NCI-H2196 (cell line): Measurements from ENCODE around the gene RGS14.
A peak's percentile ranks its signal among the peaks of the same experiment; 100 is the strongest.
"Not testable (repeated sequence)": the region's sequence is repeated elsewhere in the genome, so short reads cannot be mapped to it uniquely, and the experiment has no call there.

Experiments used
- DNase-seq: peaks from one replicate; lab custom pipeline; 2025; ENCODE audit not compliant: unreplicated experiment; lab: John Stamatoyannopoulos, UW

The RGS14 gene

GRCh38 chr5:177344891-177345290 lies 12.8 kb upstream of the RGS14 start:
- no peak for DNase-seq

DNA sequence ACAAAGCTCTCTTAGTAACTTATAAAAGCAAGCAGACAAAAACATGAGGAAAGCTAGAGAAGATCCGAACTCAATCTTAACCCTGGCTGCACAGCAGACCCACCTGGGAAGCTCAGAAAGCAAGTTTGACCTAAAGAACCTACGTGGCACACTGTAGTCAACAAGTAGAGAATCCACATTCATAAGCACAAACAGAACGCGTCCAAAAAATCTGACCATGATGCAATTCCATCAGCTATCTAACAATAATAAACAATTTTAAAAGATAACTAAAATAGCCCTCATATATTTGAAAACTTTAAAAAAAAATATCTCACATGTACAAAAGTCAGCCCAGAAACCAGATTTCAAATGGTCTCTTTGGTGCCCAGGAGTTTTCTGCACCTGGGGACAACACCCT lies 10.9 kb upstream of the RGS14 start:
- no peak for DNase-seq

DNA sequence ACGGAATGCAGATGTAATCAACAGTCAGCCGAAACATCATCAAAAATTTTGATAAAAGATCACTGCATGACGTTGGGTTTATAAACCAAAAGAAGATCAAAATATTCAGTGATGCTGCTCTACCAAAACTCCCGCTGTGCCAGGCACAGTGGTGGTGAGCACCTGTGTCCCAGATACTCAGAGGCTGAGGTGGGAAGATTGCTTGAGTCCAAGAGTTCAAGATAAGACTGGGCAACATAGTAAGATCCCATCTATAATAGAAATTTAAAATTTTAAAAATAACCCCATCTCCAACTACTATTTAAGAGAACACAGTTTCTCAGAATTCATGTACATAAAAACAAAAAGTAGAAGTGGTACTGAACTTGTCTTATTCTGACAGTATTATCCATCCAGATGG lies 10.0 kb upstream of the RGS14 start:
- no peak for DNase-seq

DNA sequence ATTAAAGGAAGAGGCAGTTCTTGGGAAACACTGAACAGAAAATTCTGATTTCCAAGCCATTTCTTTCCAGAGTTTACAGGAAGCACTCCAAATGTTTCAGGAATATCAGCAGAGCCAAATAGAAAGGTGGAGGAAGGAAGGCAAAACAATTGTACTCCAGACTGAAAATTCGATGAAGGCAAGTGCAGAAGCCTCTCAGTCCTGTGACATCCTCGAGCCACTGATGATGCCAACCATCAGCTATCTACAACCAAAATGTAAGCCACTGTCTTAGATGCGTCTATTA lies 8.4 kb upstream of the RGS14 start:
- DNase-seq: no peak

GRCh38 chr5:177349762-177350161 lies 8.0 kb upstream of the RGS14 start:
- no peak for DNase-seq

DNA sequence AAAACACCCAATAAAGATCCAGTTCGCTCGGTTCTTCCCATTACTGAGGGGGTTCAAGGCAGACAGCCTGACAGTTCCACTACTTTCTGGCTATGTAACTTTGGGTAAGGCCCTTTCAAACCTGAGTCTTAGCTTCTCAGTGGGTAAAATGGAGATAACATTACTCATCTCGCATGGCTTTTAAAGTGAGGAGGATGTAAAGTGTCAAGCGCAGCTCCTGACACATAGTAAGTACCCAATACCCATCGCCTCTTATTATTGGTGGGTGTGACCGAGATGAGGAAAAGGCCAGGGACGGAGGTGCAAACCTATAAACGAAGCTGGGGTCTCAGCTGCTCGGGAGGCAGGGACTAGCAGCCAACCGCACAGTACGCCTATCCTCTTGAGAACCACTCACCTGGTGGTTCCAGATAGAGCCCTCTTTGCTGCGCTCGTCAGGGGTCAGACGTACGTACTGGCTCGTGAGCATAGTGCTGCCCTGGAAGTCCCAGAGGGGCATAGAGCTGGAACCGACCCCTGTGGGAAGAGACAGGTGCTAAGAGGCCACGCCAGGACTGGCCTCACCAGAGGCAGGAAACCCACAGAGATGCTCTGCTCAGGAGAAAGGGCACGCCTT lies 6.8 kb upstream of the RGS14 start:
- DNase-seq: no peak

DNA sequence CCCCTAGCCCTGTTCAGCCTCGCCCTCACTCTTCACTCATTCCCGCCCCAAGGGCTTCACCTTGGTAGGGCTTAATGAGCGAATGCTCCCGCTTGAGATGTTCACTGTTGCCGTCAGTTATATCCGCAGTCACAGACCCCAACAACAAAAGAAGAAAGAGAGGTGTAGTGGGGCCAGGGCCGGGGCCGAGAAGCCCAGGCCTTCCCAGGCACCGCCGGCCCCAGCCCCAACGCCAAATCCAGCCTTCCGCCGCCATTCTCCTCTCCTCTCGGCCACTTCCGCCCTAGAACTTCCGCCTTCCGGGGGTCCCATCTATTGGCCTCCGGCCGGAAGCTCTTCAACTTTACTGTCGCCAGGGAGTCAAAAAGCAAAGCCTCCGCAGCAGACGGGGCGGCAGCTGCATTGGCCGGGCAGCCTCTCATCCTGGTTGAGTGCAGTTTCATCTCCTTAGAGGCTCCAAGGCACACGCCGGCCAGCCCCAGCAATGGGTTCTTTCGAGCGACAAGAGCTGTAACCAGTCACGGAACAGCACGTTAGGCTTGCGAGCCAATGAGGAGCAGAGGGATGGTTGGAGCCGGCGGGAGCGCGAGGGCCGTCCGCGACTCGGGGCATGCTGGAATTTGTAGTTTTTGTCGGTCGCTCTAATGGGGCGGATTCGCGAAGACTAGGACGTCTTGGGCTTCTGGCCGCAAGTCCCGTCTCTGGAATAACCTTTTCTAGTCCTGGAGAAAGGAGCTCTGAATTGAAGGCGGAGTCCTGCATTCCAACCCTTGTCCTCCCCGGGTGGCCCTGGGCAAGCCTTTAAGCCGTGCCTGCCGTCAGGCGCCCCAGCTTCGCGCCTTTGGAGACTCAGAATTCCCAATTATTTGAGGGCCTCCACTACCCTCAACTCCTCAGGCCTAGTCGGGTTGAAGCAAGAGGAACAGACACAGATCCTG lies 6.1 kb upstream of the RGS14 start, which contains the start of gene LMAN2:
Gene LMAN2, minus strand, starts transcription at position 277 of the 938 bp plus-strand sequence. Its CDS starts 21 bp downstream, at position 256.
- DNase-seq: peak; percentile 95

GRCh38 chr5:177353093-177353492 lies 4.6 kb upstream of the RGS14 start:
- DNase-seq: no peak

- DNase-seq: no peak
Observed at GRCh38 chr5:177354256-177354655, 3.5 kb upstream of the RGS14 start.

DNA sequence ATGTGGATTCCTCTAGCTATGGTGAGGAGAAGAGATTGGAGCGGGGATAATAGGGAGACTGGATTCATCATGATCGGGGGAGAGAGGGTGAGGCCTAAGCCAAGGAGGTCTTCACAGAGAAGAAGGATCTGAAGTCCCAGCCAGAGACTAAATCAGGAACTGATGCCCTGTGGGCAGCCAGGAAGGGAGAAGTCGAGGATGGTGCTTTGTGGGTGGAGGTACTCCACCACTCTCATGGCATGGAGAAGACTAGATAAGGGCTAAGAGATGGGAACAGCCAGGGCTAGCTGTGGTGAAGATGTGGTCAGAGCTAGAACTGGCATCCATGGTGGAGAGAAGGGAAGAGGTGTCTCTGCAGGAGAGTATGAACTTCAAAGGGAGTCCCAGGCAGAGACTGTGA lies 3.0 kb upstream of the RGS14 start:
- no peak for DNase-seq

- DNase-seq: no peak
Observed at GRCh38 chr5:177355162-177355867, 2.4 kb upstream of the RGS14 start.

- no peak for DNase-seq
Observed at GRCh38 chr5:177355868-177356168, 1.9 kb upstream of the RGS14 start.

GRCh38 chr5:177356746-177357145 lies 978 bp upstream of the RGS14 start:
- no peak for DNase-seq

DNA sequence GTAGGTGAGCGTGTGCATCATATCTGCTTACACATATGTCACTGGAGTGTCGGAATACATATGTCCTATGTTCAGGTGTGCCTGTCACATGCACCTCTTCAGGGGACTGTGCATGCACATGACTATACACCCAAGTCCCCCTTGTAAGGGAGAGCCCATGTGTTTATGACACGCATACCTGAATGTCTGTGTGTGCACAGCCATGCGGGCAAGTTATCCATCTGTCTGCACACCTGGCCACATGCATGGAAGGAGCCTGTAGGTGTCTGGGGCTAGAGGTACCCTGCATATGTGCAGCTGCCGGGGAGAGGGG lies 622 bp upstream of the RGS14 start:
- DNase-seq: no peak

- DNase-seq: no peak
Observed at GRCh38 chr5:177358370-177358819, 671 bp downstream of the RGS14 start.

GRCh38 chr5:177359451-177359851 lies 1.7 kb downstream of the RGS14 start:
- no peak for DNase-seq

DNA sequence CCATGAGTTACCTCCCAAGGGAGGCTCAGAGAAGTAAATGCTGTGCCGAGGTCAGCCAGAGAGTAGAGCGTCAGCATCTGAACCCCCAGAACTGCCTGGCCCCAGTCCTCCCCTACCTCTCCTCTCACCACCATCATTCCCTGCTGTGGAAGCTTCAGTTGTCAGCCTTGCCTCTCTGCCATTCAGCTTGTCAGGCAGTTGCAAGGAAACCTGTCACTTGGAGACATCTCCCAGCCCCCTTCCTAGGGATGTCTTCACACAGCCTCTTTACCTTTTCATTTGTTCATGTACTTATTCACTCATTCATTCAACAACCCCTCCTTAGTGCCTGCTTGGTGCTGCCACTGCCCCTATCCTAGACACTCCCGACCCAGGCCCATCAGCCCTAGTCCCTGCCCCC lies 2.1 kb downstream of the RGS14 start:
- DNase-seq: no peak

DNA sequence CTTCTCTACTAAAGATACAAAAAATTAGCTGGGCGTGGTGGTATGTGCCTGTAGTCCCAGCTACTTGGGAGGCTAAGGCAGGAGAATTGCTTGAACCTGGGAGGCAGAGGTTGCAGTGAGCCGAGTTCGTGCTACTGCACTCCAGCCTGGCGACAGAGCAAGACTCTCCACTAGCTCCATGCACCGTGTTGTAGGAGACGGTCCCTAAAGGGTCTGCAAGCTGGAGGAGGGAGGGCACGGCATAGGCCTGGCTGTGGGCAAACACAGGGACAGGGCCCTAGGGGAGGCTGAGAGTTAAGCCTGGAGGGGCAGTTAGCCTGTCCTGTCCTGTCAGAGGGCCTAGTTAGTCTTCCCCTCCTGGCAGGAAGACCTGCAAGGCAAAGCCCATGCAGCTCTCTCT lies 3.0 kb downstream of the RGS14 start:
- not testable (repeated sequence) for DNase-seq

- DNase-seq: no peak
Observed at GRCh38 chr5:177361418-177362291, 3.9 kb downstream of the RGS14 start.

GRCh38 chr5:177362292-177362609 lies 4.5 kb downstream of the RGS14 start:
- no peak for DNase-seq
